Epithelial cell of prostate (primary cell): ENCODE measurements around the gene RASA3.
"Not testable (repeated sequence)": the region's sequence is repeated elsewhere in the genome, so short reads cannot be mapped to it uniquely, and the experiment has no call there.

Experiments used
- DNase-seq: peaks from one replicate; pipeline ENCODE4 v3.0.0-alpha.2; 2011; ENCODE audit warnings: low read depth, low spot score
- H3K27ac ChIP-seq: fragments of 450-650 bp; 2 replicates; pipeline ENCODE4 v1.5.1; 2017; ENCODE audit warnings: mild to moderate bottlenecking

Gene RASA3

GRCh38 chr13:114116734-114117133 lies 15.7 kb downstream of the RASA3 start:
- no peak overlapping the region for H3K27ac ChIP-seq
- DNase-seq: no peak

- peak overlapping the region; percentile 31 for H3K27ac ChIP-seq
- DNase-seq: no peak
Measured at GRCh38 chr13:114115796-114116195, 16.6 kb downstream of the RASA3 start.

GRCh38 chr13:114115191-114115671 lies 17.2 kb downstream of the RASA3 start:
- no peak for DNase-seq
- peak overlapping the region; percentile 31 for H3K27ac ChIP-seq

DNA sequence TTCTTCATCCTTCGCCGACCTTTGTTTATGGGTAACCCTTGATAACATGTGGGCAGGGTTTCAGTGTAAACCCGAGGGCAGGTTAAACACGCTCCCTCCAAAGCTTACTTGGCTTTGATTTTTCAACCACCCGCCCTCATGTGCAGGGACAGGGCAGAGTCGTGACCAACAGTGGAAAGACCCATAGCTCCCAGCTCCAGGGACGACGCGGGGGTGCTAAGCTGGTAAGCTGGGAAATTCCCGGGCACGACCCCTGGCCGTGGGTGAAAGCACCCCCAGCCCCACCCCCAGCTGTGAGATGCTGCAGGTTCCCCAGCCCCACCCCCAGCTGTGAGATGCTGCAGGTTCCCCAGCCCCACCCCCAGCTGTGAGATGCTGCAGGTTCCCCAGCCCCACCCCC lies 17.8 kb downstream of the RASA3 start:
- peak overlapping the region; percentile 31 for H3K27ac ChIP-seq
- DNase-seq: not testable (repeated sequence)

GRCh38 chr13:114114006-114114640 lies 18.3 kb downstream of the RASA3 start:
- no peak overlapping the region for H3K27ac ChIP-seq
- DNase-seq: no peak

- not testable (repeated sequence) for H3K27ac ChIP-seq, DNase-seq
Measured at GRCh38 chr13:114113395-114113794, 19.0 kb downstream of the RASA3 start.

- no peak for DNase-seq
Measured at GRCh38 chr13:114112826-114113322, 19.5 kb downstream of the RASA3 start.

GRCh38 chr13:114112231-114112825 lies 20.1 kb downstream of the RASA3 start:
- DNase-seq: no peak
- no peak overlapping the region for H3K27ac ChIP-seq

More at GRCh38 chr13:114112826-114113322, 19.5 kb downstream of the RASA3 start:
- H3K27ac ChIP-seq: no peak overlapping the region

GRCh38 chr13:114111577-114111976 lies 20.8 kb downstream of the RASA3 start:
- no peak for DNase-seq
- H3K27ac ChIP-seq: no peak overlapping the region

DNA sequence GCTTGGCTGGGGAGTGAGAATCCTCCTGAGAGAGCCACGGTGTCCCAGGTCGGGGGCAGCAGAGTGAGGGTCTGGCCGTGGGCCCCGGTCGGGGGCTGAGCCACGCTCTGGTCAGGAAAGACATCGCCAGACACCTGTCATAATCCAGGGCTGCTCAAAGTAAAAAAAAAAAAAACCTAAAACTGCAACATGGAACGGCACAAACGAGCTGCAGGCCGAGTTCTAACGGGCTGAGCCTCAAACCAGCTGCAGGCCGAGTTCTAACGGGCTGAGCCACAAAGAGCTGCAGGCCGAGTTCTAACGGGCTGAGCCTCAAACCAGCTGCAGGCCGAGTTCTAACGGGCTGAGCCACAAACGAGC lies 21.6 kb downstream of the RASA3 start:
- not testable (repeated sequence) for DNase-seq, H3K27ac ChIP-seq

GRCh38 chr13:114110091-114110829 lies 22.2 kb downstream of the RASA3 start:
- no peak overlapping the region for H3K27ac ChIP-seq
- DNase-seq: no peak

- DNase-seq: no peak
- no peak overlapping the region for H3K27ac ChIP-seq
Measured at GRCh38 chr13:114109641-114110041, 22.8 kb downstream of the RASA3 start.

- H3K27ac ChIP-seq: no peak overlapping the region
- no peak for DNase-seq
Measured at GRCh38 chr13:114108894-114109293, 23.5 kb downstream of the RASA3 start.

DNA sequence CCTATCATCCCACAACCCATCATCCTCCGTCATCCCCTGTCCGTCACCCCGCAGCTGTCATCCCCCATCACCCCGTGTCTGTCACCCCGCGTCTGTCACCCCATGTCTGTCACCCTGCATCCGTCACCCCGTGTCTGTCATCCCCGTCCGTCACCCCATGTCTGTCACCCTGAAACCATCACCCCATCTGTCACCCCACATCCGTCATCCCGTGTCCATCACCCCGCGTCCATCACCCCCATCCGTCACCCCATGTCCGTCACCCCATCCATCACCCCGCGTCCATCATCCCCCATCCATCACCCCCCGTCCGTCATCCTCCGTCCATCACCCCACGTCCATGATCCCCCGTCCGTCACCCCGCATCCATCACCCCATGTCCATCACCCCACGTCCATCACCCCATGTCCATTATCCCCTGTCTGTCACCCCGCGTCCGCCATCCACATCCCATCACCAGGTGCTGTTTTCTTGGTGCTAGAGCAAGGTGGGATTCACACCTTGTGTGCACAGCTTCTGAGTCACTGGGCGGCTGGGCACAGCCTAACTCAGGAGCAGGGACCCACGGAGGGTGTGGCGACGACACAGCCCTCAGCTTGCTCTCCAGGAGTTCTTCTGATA lies 24.2 kb downstream of the RASA3 start:
- no peak for DNase-seq
- no peak overlapping the region for H3K27ac ChIP-seq

DNA sequence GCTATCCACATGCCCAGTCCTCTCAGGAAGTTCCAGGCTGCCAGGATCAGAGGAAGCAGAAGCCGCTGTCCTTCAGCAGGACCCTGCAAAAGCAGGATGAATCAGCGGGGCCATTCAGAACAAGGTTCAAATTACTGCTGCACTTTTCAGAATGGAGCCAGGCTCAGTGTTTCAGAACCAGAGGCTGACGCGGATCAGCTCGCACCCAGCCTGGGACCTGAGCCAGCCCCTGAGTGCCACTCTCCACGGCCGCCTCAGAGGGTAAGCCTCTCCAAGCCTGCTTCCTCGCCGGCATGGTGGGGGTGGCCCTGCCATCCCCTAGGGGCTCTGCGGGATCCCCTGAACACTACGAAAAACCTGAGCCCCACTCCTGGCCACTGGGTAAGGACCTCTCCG lies 24.7 kb downstream of the RASA3 start:
- H3K27ac ChIP-seq: no peak overlapping the region
- no peak for DNase-seq

DNA sequence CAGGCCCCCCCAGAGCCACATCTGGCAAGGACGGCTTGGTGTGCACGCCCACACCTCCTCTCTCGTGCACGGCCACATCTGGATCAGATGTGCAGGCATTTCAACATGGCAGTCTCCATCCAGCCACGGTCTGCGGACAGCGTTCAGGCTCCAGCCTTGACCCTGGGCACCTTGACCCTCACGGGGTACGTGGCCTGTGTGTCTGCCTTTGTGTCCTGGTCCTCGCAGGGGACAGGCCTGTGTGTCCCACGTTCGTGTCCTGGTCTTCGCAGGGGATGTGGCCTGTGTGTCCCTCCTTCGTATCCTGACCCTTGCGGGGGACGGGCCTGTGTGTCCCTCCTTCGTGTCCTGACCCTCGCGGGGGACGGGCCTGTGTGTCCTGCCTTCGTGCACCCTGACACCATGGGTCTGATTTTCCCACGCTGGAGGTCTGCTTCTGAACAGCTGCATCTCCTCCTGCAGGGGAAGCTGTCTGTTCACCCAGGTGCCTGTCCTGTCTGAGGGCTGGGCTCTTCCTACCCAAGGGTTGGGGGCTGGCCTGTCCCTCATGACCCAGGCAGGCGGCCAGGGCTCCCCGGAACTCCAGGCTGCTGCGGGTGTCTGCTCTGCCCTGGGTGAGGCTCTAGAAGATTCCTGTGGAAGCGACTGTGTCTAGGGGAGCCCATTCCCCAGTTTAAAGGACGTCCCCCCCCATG lies 25.3 kb downstream of the RASA3 start:
- H3K27ac ChIP-seq: no peak overlapping the region
- DNase-seq: no peak

DNA sequence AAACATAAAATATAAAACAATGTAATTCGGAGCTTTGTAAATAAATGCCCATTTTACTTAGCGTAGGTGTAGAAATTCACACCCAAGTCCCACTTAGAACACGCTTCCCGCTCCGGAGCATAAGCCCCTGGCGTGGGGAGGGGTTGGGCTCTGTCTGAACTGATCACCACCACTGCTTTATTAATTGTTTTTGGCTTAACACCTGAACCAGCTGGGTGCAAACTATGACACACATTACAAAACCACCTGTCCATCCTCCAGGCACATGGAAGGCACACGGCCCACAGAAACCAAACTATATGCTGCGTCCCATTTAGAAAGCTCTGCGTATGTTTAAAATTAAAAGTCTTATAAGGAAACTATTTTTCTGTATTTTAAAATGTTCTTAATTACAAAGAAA lies 25.9 kb downstream of the RASA3 start:
- no peak overlapping the region for H3K27ac ChIP-seq
- DNase-seq: no peak

GRCh38 chr13:114105521-114106225 lies 26.8 kb downstream of the RASA3 start:
- no peak for DNase-seq
- no peak overlapping the region for H3K27ac ChIP-seq

DNA sequence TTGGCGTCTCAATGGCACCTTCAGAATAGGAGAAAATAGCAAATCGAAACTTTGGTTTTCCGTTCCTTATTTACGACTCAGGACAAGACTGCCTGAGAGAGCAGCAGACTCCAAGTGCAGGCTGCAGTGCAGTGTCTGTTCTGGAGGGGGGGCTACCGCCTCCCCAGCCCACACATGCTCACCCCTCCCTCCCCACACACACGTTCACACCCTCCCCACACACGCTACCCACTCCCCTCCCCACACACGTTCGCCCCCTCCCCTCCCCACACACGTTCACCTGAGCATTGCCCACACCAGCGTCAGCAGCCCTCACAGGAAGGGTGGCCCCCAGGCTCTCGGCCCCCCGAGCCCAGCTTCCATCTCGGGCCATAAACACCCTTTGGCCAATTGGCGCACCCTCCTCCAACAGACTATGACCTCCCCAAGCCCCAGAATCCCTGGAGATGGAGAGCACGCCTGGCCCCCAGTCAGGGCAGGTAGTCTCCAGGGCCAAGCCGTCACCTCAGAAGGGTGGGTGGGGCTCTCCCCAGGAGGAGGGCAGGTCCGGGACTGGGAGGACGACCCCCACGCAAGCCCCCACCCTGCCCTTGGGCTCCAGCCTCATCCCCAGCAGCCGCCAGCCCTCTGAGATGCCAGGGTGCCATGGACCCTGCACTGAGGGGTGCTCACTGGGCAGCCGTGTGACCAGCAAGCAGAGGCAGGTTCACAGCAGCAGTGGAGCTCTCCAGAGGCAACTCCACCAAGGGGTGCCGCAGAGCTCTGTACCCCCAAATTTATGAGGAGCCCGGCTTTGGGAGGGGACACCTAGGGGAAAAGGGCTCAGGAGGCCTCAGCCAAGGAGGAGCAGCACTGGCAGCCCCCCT lies 27.5 kb downstream of the RASA3 start:
- H3K27ac ChIP-seq: no peak overlapping the region
- DNase-seq: no peak
